ENCODE data around the gene POFUT2. TPM values are rescaled to one million over a fixed set of nuclear protein-coding genes. Genes with fewer than 3 reads are reported as not detected.

POFUT2 gene
- total and polyA plus RNA-seq, 3 donors from 2014 or later, result 49.9 to 63.3 (median 55.9) TPM

DNA sequence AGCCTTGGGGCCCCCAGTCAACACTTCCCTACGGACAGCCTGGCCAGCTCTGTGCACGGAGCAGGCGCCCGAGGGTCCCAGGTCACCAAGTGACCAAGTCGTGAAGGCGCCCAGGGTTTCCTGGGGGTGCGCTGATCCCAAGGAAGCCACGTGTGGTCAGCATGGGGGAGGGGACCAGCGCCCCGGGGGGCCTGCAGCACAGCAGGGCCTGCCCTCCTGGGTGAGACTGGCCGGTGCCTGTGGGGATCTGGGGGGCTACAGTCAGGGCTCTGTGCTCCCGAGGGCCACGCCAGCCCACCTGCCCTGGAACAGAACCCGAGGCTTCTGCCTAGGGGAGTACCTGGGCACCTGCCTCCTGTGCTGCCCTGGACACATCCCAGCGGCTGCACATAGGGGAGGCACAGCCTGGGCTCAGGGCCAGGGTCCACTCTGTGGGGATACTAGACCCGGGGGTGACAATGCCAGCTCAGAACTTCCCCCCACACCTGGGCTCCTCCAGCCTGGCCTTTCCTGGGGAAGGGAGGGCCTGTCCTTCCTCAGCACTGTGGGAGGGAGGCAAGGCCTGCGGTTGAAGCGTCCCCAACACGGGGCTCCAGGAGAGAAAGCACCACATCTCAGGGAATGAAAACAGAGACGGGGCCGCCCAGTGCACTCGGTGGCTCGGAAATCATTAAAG, 6.2 kb upstream of the POFUT2 start:
- Histone ChIP-seq H3K9me3 (no peaks in the 10 kb centered on the region), H3K27me3 (no peaks in the 10 kb centered on the region), H3K4me1 (peaks cover 37% of the 10 kb centered on the region), H3K4me3 (no peak overlapping the region), H3K36me3 (ENCODE audit: low read depth, missing control alignments) (no peaks in the 10 kb centered on the region), H3K27ac (peak overlapping the region; percentile 87 to 94)
- no peak for DNase-seq
- TF ChIP-seq, protein P1, sequence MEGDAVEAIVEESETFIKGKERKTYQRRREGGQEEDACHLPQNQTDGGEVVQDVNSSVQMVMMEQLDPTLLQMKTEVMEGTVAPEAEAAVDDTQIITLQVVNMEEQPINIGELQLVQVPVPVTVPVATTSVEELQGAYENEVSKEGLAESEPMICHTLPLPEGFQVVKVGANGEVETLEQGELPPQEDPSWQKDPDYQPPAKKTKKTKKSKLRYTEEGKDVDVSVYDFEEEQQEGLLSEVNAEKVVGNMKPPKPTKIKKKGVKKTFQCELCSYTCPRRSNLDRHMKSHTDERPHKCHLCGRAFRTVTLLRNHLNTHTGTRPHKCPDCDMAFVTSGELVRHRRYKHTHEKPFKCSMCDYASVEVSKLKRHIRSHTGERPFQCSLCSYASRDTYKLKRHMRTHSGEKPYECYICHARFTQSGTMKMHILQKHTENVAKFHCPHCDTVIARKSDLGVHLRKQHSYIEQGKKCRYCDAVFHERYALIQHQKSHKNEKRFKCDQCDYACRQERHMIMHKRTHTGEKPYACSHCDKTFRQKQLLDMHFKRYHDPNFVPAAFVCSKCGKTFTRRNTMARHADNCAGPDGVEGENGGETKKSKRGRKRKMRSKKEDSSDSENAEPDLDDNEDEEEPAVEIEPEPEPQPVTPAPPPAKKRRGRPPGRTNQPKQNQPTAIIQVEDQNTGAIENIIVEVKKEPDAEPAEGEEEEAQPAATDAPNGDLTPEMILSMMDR (IDR thresholded peaks at IDR 0.05), result no peak
- no peak for TF ChIP-seq POLR2A (IDR thresholded peaks at IDR 0.05)
- WGBS, 2 donors, result 51 to 81% methylated on average over 12 to 22 of the region's 23 CpGs
- intact Hi-C loops (cut with DNase I; ENCODE audit: low total_unique reads), result loop anchor here (5.0 kb wide), 1 partner anchor 143 kb away; no protein-coding TSS in a partner anchor

DNA sequence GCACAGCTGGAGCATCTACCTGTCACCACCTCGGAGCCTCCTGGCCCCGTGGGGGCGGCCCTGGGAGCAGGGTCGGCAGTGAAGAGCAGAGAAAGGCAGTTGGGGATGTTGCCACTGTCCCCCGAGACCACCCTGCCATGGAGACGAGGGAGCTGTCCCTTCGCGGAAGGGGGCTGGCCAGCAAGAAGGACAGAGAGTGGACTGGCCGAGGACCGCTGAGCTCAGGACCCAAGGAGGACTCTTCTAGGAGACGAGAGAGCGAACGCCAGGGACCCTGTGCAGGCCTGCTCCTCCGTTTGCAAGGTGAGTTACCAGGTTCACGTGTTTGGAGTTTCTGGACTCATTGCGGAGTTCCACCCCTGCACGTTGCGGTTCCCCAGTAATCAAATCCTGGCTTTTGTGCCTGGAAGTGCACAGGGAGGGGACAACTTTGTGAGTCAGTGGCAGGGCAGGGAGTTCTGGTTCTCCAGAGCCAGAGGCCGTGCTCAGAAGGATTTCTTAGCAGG, 5.6 kb upstream of the POFUT2 start:
- Histone ChIP-seq H3K36me3 (ENCODE audit: low read depth, missing control alignments) (no peaks in the 10 kb centered on the region), H3K27me3 (no peaks in the 10 kb centered on the region), H3K9me3 (no peaks in the 10 kb centered on the region), H3K4me1 (peaks cover 43% of the 10 kb centered on the region), H3K27ac (peak overlapping the region; percentile 87 to 94), H3K4me3 (no peak overlapping the region)
- 70 to 78% methylated on average over 11 to 18 of the region's 19 CpGs for WGBS, 2 donors
- TF ChIP-seq POLR2A (IDR thresholded peaks at IDR 0.05), result no peak
- TF ChIP-seq, protein P1 (IDR thresholded peaks at IDR 0.05), result no peak
- intact Hi-C loops (cut with DNase I; ENCODE audit: low total_unique reads), result loop anchor here (5.0 kb wide), 1 partner anchor 144 kb away; no protein-coding TSS in a partner anchor
- DNase-seq, result peak; percentile 25

DNA sequence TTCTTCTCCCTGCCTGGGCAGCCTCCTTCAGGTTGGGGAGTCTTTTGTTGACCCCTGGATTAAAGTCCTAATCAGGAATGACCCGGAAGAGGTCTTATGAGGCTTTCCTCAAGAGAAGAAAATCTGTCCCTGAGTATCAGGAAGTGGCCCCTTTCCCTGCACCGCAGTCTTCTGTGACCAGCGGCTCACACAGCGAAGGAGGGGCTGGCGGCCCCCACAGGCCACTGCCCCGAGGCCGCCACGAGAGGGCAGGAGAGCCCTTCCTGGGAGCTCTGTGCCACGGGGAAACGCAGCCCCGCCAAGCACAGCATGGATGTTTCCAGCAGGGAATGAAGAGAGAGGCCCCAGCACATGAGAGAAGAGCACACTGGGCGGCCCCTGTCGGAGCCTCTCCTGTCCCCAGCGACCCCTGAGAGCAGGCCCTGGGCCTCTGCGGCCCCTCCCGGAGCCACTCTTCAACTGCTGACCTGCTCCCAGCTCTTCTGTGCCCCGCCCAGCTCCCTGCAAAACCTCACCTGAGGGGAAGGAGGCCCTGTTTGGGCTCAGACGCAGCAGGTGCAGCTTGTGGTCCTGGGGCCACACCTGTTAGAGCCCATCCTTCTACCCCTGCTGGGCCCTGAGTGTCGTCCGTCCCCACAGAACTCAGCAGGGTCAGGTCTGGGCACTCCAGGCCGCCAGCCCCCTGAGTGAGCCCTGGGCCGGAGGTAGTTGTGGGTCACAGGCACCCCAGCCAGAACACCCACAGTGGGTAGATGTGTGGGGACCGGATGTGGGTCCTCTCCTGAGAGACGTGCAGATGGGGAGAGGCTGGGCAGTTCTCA, 4.9 kb upstream of the POFUT2 start:
- TF ChIP-seq, protein P1 (IDR thresholded peaks at IDR 0.05), result peak; percentile 86 to 97 (median 93)
- no peak for TF ChIP-seq POLR2A (IDR thresholded peaks at IDR 0.05)
- H3K9me3 ChIP-seq, result no peaks in the 10 kb centered on the region
- WGBS, 2 donors, result 27 to 36% methylated on average over 15 to 22 of the region's 24 CpGs
- H3K27me3 ChIP-seq, result no peaks in the 10 kb centered on the region
- intact Hi-C loops (cut with DNase I; ENCODE audit: low total_unique reads), result loop anchor here (5.0 kb wide), 1 partner anchor 145 kb away; no protein-coding TSS in a partner anchor
- peak; percentile 88 for DNase-seq
- peaks cover 43% of the 10 kb centered on the region for H3K4me1 ChIP-seq
- H3K36me3 ChIP-seq (ENCODE audit: low read depth, missing control alignments), result no peaks in the 10 kb centered on the region
- H3K27ac ChIP-seq, result peak overlapping the region; percentile 87 to 94
- no peak overlapping the region for H3K4me3 ChIP-seq

GRCh38 chr21:45291613-45292398, 4.1 kb upstream of the POFUT2 start:
- no peaks in the 10 kb centered on the region for H3K27me3 ChIP-seq
- peak overlapping the region; percentile 87 to 94 for H3K27ac ChIP-seq
- peak; percentile 21 for DNase-seq
- intact Hi-C loops (cut with DNase I; ENCODE audit: low total_unique reads), result loop anchor here (5.0 kb wide), 1 partner anchor 145 kb away; no protein-coding TSS in a partner anchor
- WGBS, 2 donors, result 75 to 81% methylated on average over 21 to 33 of the region's 34 CpGs
- no peak overlapping the region for H3K4me3 ChIP-seq
- no peak for TF ChIP-seq POLR2A (IDR thresholded peaks at IDR 0.05)
- TF ChIP-seq, protein P1 (IDR thresholded peaks at IDR 0.05), result no peak
- H3K36me3 ChIP-seq (ENCODE audit: low read depth, missing control alignments), result no peaks in the 10 kb centered on the region
- H3K9me3 ChIP-seq, result no peaks in the 10 kb centered on the region
- H3K4me1 ChIP-seq, result peaks cover 45% of the 10 kb centered on the region
